Vagina (tissue), 2 donors: ENCODE results near the gene CCDC57.

ENCODE experiments used
- CTCF ChIP-seq, 3 experiments: fragments of 450-650 bp in 2 of 3; fragments of 200-600 bp in 1 of 3; sonication (generic) in 1 of 3; IDR thresholded peaks; one replicate each; pipeline ENCODE4 v1.5.1; 2017 to 2019; ENCODE audit warnings: antibody characterized with exemption in 3 of 3, mild to moderate bottlenecking in 2 of 3, moderate library complexity in 2 of 3
- POLR2A ChIP-seq, 2 donors: fragments of 450-650 bp; IDR thresholded peaks; one replicate each; pipeline ENCODE4 v1.6.1; 2017; ENCODE audit warnings: antibody characterized with exemption in 2 of 2, mild to moderate bottlenecking in 2 of 2, moderate library complexity in 2 of 2
- POLR2AphosphoS5 ChIP-seq, 2 donors: sonication (generic); formaldehyde crosslinking; IDR thresholded peaks; one replicate each; pipeline ENCODE4 v1.9.0; 2017; ENCODE audit warnings: antibody characterized with exemption in 2 of 2, mild to moderate bottlenecking in 2 of 2, low read depth in 1 of 2; ENCODE audit not compliant: insufficient read depth in 1 of 2

GRCh38 chr17:82180776-82181528, 31.7 kb downstream of the CCDC57 start:
- no peak for TF ChIP-seq CTCF (IDR thresholded peaks at IDR 0.05)
- no peak for TF ChIP-seq POLR2A (IDR thresholded peaks at IDR 0.05)
- TF ChIP-seq POLR2AphosphoS5 (IDR thresholded peaks at IDR 0.05; ENCODE audit: insufficient read depth in 1 of 2, low read depth in 1 of 2), result no peak
